H9 (cell line): ENCODE data around the gene MNX1. TPM values are rescaled to one million over a fixed set of nuclear protein-coding genes. Genes with fewer than 3 reads are reported as not detected.

Experiments
- DNase-seq: peaks from one replicate; pipeline ENCODE4 v3.0.0-alpha.2; 2017
- H2AFZ ChIP-seq: one replicate; pipeline ENCODE4 v1.6.1; 2013; ENCODE audit warnings: mild to moderate bottlenecking, low read length, control low read depth, moderate library complexity
- H2AK5ac ChIP-seq: 2 replicates; pipeline ENCODE4 v1.6.1; 2013; ENCODE audit warnings: low read length, control low read depth, mixed read lengths; ENCODE audit not compliant: insufficient read length
- H2BK120ac ChIP-seq: one replicate; pipeline ENCODE4 v1.6.1; 2013; ENCODE audit warnings: low read depth, mild to moderate bottlenecking, low read length, control low read depth, inconsistent platforms; ENCODE audit not compliant: poor library complexity, severe bottlenecking
- H2BK12ac ChIP-seq: 2 replicates; pipeline ENCODE4 v1.6.1; 2013; ENCODE audit warnings: low read length, control low read depth, mixed read lengths, low read depth; ENCODE audit not compliant: insufficient read length
- H2BK15ac ChIP-seq: 2 replicates; pipeline ENCODE4 v1.6.1; 2013; ENCODE audit warnings: low read depth, low read length, control low read depth
- H2BK20ac ChIP-seq: one replicate; pipeline ENCODE4 v1.6.1; 2013; ENCODE audit warnings: low read depth, mild to moderate bottlenecking, low read length, control low read depth, inconsistent platforms; ENCODE audit not compliant: poor library complexity, severe bottlenecking
- H2BK5ac ChIP-seq: 2 replicates; pipeline ENCODE4 v1.6.1; 2013; ENCODE audit warnings: low read length, control low read depth, mixed read lengths; ENCODE audit not compliant: insufficient read length
- H3K14ac ChIP-seq: 2 replicates; pipeline ENCODE4 v1.6.1; 2013; ENCODE audit warnings: low read length, control low read depth; ENCODE audit not compliant: insufficient read depth
- H3K18ac ChIP-seq: 2 replicates; pipeline ENCODE4 v1.6.1; 2013; ENCODE audit warnings: low read depth, mild to moderate bottlenecking, mixed read lengths, low read length, control low read depth; ENCODE audit not compliant: insufficient read length
- H3K23ac ChIP-seq: 2 replicates; pipeline ENCODE4 v1.6.1; 2013; ENCODE audit warnings: low read length, control low read depth, mixed read lengths, low read depth; ENCODE audit not compliant: insufficient read length
- H3K23me2 ChIP-seq: 2 replicates; pipeline ENCODE4 v1.6.1; 2013; ENCODE audit warnings: low read depth, mild to moderate bottlenecking, mixed read lengths, low read length, control low read depth; ENCODE audit not compliant: insufficient read length, poor library complexity, severe bottlenecking
- H3K27ac ChIP-seq: 2 replicates; pipeline ENCODE4 v1.5.1; 2013; ENCODE audit warnings: low read length, control low read depth, mixed read lengths, low read depth; ENCODE audit not compliant: insufficient read length
- H3K27me3 ChIP-seq: 2 replicates; pipeline ENCODE4 v1.6.1; 2013; ENCODE audit warnings: low read length, control low read depth, inconsistent platforms; ENCODE audit not compliant: insufficient read depth
- H3K4ac ChIP-seq: 2 replicates; pipeline ENCODE4 v1.6.1; 2013; ENCODE audit warnings: low read depth, mild to moderate bottlenecking, control low read depth, inconsistent platforms, low read length, moderate library complexity
- H3K4me1 ChIP-seq: 2 replicates; pipeline ENCODE4 v1.6.1; 2013; ENCODE audit warnings: low read length, control low read depth, inconsistent platforms; ENCODE audit not compliant: insufficient read depth
- H3K4me2 ChIP-seq: 2 replicates; pipeline ENCODE4 v1.6.1; 2013; ENCODE audit warnings: low read length, control low read depth, mixed read lengths; ENCODE audit not compliant: insufficient read length, insufficient read depth
- H3K56ac ChIP-seq: 2 replicates; pipeline ENCODE4 v1.6.1; 2013; ENCODE audit warnings: low read depth, mild to moderate bottlenecking, mixed read lengths, low read length, control low read depth; ENCODE audit not compliant: insufficient read length
- H3K79me1 ChIP-seq: 2 replicates; pipeline ENCODE4 v1.6.1; 2013; ENCODE audit warnings: low read depth, mild to moderate bottlenecking, moderate library complexity, low read length, control low read depth, inconsistent platforms; ENCODE audit not compliant: insufficient read depth, poor library complexity, severe bottlenecking
- H3K79me2 ChIP-seq: 2 replicates; pipeline ENCODE4 v1.6.1; 2013; ENCODE audit warnings: low read length, control low read depth, inconsistent platforms; ENCODE audit not compliant: insufficient read depth
- H3K9ac ChIP-seq: 2 replicates; pipeline ENCODE4 v1.6.1; 2013; ENCODE audit warnings: low read length, control low read depth, mixed read lengths; ENCODE audit not compliant: insufficient read length; ENCODE audit errors: extremely low read depth
- H3K9me3 ChIP-seq: one replicate; pipeline ENCODE4 v1.6.1; 2013; ENCODE audit warnings: low read depth, low read length, inconsistent platforms; ENCODE audit not compliant: control insufficient read depth
- H3T11ph ChIP-seq: one replicate; pipeline ENCODE4 v1.6.1; 2013; ENCODE audit warnings: mild to moderate bottlenecking, low read length, control low read depth, inconsistent platforms
- H4K20me1 ChIP-seq: one replicate; pipeline ENCODE4 v1.6.1; 2013; ENCODE audit not compliant: control insufficient read depth, insufficient read length, insufficient read depth
- H4K5ac ChIP-seq: 2 replicates; pipeline ENCODE4 v1.6.1; 2013; ENCODE audit warnings: low read depth, mild to moderate bottlenecking, mixed read lengths, low read length, control low read depth; ENCODE audit not compliant: insufficient read length
- H4K8ac ChIP-seq: replicated peaks from 2 replicates; pipeline ENCODE4 v1.6.1; 2013; ENCODE audit warnings: low read length, control low read depth, mixed read lengths, low read depth; ENCODE audit not compliant: insufficient read length
- H4K91ac ChIP-seq: 2 replicates; pipeline ENCODE4 v1.6.1; 2013; ENCODE audit warnings: low read depth, mild to moderate bottlenecking, moderate library complexity, mixed read lengths, low read length, control low read depth; ENCODE audit not compliant: insufficient read length
- H3K27ac Mint-ChIP-seq, 3 experiments: 2 replicates in 2 of 3; 3 replicates in 1 of 3; pipeline ENCODE4 v1.8.0; 2020 to 2021; ENCODE audit warnings: mixed read lengths in 3 of 3, mild to moderate bottlenecking in 1 of 3, moderate library complexity in 1 of 3
- H3K27me3 Mint-ChIP-seq: 2 replicates; pipeline ENCODE4 v1.8.0; 2021; ENCODE audit warnings: low read depth, mild to moderate bottlenecking, moderate library complexity, mixed read lengths
- H3K36me3 Mint-ChIP-seq, 3 experiments: 2 replicates in 2 of 3; 3 replicates in 1 of 3; pipeline ENCODE4 v1.8.0; 2020 to 2021; ENCODE audit warnings: low read depth in 3 of 3, mixed read lengths in 3 of 3; ENCODE audit not compliant: insufficient read depth in 1 of 3
- H3K4me1 Mint-ChIP-seq, 2 experiments: 2 replicates each; pipeline ENCODE4 v1.8.0; 2020; ENCODE audit warnings: mixed read lengths in 2 of 2
- H3K4me3 Mint-ChIP-seq, 2 experiments: 2 replicates in 1 of 2; 3 replicates in 1 of 2; pipeline ENCODE4 v1.8.0; 2020 to 2021; ENCODE audit warnings: mild to moderate bottlenecking in 2 of 2, mixed read lengths in 2 of 2, moderate library complexity in 1 of 2
- H3K9me3 Mint-ChIP-seq, 2 experiments: 2 replicates in 1 of 2; 3 replicates in 1 of 2; pipeline ENCODE4 v1.8.0; 2020; ENCODE audit warnings: mild to moderate bottlenecking in 2 of 2, mixed read lengths in 2 of 2, moderate library complexity in 1 of 2
- CTCF ChIP-seq: fragments of 200-600 bp; sonication (generic); conservative IDR thresholded peaks from 3 replicates; pipeline ENCODE4 v1.8.0; 2021; ENCODE audit warnings: antibody characterized with exemption, mild to moderate bottlenecking
- WGBS: extraction: QIAGEN DNeasy Blood & Tissue Kit; methylation state at CpG from one replicate; pipeline ENCODE4 v1.1.7; 2013; ENCODE audit warnings: missing lambda C conversion rate, low lambda C conversion rate, mixed read lengths; ENCODE audit not compliant: insufficient read length; ENCODE audit errors: extremely low coverage; 5-methylcytosine and 5-hydroxymethylcytosine counted together
- total RNA-seq: library from RNA; stranded (reverse); gene quantifications from 2 replicates; pipeline ENCODE4 v1.2.1, GENCODE V29; 2021

Gene MNX1
- total RNA-seq, 1 experiment from 2014 or later: not detected

- no peak overlapping the region for H4K5ac ChIP-seq
- peaks cover 12% of the 10 kb centered on the region for H3K79me2 ChIP-seq
- Mint-ChIP-seq H3K9me3 (no peaks in the 10 kb centered on the region), H3K4me3 (no peak overlapping the region), H3K27me3 (no peaks in the 10 kb centered on the region), H3K27ac (no peak overlapping the region), H3K4me1 (peaks cover 9 to 11% of the 10 kb centered on the region in 2 experiments), H3K36me3 (peaks cover 75 to 88% (median 87%) of the 10 kb centered on the region in 3 experiments)
- no peaks in the 10 kb centered on the region for H3K27me3 ChIP-seq
- H4K8ac ChIP-seq: no peak overlapping the region
- no peak overlapping the region for H3T11ph ChIP-seq
- no peak overlapping the region for H2BK5ac ChIP-seq
- no peaks in the 10 kb centered on the region for H3K79me1 ChIP-seq
- no peak for DNase-seq
- H4K91ac ChIP-seq: no peak overlapping the region
- no peak overlapping the region for H3K18ac ChIP-seq
- no peaks in the 10 kb centered on the region for H4K20me1 ChIP-seq
- H3K9ac ChIP-seq: no peak overlapping the region
- H2BK15ac ChIP-seq: no peak overlapping the region
- no peaks in the 10 kb centered on the region for H3K4me1 ChIP-seq
- no peak overlapping the region for H3K23ac ChIP-seq
- no peak overlapping the region for H2AFZ ChIP-seq
- no peak overlapping the region for H2AK5ac ChIP-seq
- no peak overlapping the region for H3K56ac ChIP-seq
- no peak overlapping the region for H3K4me2 ChIP-seq
- no peaks in the 10 kb centered on the region for H3K9me3 ChIP-seq
- no peak for TF ChIP-seq CTCF
- H2BK20ac ChIP-seq: no peak overlapping the region
- no peak overlapping the region for H3K14ac ChIP-seq
- no CpG with 5 or more reads among the region's 2 CpGs for WGBS
- H3K27ac ChIP-seq: no peak overlapping the region
- H2BK120ac ChIP-seq: no peak overlapping the region
- H3K23me2 ChIP-seq: no peaks in the 10 kb centered on the region
- no peak overlapping the region for H2BK12ac ChIP-seq
- no peak overlapping the region for H3K4ac ChIP-seq
These were observed 53.7 kb downstream of the MNX1 start for GRCh38 chr7:156956727-156957126.
